ENCODE data around the gene CHKB.

CHKB gene

GRCh38 chr22:50529416-50529896, 53.2 kb downstream of the CHKB start:
- no peak for DNase-seq (ENCODE audit: low spot score)

Data from RKO (cell line).